SU-DHL-6 (cell line): ENCODE data around the gene RPL27A.

Source experiments
- CTCF ChIP-seq: fragments of 200-600 bp; sonication (generic); IDR thresholded peaks from one replicate; pipeline ENCODE4 v1.5.1; 2017; ENCODE audit warnings: antibody characterized with exemption, mild to moderate bottlenecking, low read length, moderate library complexity; ENCODE audit not compliant: insufficient read depth, poor library complexity, severe bottlenecking
- EZH2phosphoT487 ChIP-seq: fragments of 200-600 bp; sonication (generic), shearing (Covaris generic); conservative IDR thresholded peaks from 2 replicates; pipeline ENCODE4 v1.6.1; 2018; ENCODE audit warnings: mild to moderate bottlenecking, antibody characterized with exemption, low read length, moderate library complexity, mixed read lengths

DNA sequence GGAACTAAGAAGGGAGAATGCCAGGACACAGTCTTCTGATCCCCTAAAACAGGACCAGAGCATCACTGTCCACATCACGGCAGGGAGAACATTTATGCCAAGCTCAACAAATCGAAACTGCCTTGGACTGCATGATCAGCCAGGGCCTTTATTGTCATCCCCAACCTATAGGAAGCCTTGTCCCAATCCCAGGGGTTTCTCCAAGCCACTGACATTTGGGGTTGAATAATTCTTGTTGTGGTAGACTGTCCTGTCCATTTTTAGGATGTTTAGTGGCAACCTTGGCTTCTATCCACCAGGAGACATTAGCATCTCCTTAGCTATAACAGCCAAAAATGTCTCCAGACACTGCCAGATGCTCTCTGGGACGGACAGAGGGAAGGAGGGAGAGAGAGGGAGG is 37.1 kb downstream of the RPL27A start:
- TF ChIP-seq CTCF (no peak), EZH2phosphoT487 (no peak)
